GM19438 (cell line): ENCODE results near the gene FNDC8.
"Not testable (repeated sequence)": the region's sequence is repeated elsewhere in the genome, so short reads cannot be mapped to it uniquely, and the experiment has no call there.

Experiments used
- ATAC-seq: cut with Tn5 transposase; IDR thresholded peaks from one replicate; pipeline ENCODE4 v1.9.1; 2021; ENCODE audit warnings: low read depth; ENCODE audit not compliant: unreplicated experiment

FNDC8 gene

GRCh38 chr17:35167666-35168065 lies 46.3 kb downstream of the FNDC8 start:
- no peak for ATAC-seq

- ATAC-seq: no peak
Observed at GRCh38 chr17:35169835-35170363, 48.5 kb downstream of the FNDC8 start.

GRCh38 chr17:35170968-35171771 lies 49.8 kb downstream of the FNDC8 start:
- ATAC-seq: no peak

- no peak for ATAC-seq
Observed at GRCh38 chr17:35171834-35172233, 50.4 kb downstream of the FNDC8 start.

DNA sequence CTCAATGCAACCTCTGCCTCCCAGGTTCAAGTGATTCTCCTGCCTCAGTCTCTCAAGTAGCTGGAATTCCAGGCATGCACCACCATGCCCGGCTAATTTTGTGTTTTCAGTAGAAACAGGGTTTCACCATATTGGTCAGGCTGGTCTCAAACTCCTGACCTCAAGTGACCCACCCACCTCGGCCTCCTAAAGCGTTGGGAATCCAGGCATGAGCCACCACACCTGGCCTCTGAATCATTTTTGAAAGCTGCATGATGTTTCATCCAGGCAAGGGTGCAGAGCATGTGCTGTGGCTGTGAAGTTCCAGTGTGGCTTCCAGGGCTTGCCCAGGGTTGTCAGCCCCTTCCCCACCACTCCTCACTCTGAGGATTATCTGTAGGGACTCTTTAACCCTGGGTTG lies 50.9 kb downstream of the FNDC8 start:
- not testable (repeated sequence) for ATAC-seq

DNA sequence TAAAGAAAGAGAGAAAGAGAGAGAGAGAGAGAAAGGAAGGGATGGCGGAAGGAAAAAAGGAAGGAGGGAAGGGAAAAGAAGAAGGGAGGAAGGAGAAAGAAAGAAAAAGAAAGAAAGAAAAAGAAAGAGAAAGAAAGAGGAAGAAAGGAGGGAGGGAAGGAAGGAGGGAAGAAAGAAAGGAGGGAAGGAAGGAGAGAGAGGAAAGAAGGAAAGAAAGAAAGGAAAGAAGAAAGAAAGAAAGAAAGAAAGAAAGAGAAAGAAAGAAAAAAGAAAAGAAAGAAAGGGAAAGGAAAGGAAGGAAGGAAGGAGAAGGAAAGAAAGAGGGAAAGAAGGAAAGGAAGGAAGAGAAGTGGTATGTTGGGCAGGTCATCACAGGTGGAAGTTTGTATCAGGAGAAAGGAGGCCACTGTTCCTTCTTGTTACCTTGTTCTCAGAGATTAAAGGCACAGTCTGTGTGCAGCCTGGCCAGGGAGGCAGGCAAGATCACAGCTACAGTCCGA lies 53.5 kb downstream of the FNDC8 start:
- ATAC-seq: no peak

GRCh38 chr17:35175638-35176415 lies 54.4 kb downstream of the FNDC8 start:
- ATAC-seq: no peak

GRCh38 chr17:35176897-35177296 lies 55.5 kb downstream of the FNDC8 start:
- no peak for ATAC-seq

- ATAC-seq: not testable (repeated sequence)
Observed at GRCh38 chr17:35179379-35179778, 58.0 kb downstream of the FNDC8 start.
